GM21528 (cell line): Measurements from ENCODE around the gene MN1.

Source experiments
- ATAC-seq: cut with Tn5 transposase; IDR thresholded peaks from one replicate; pipeline ENCODE4 v1.9.1; 2021; ENCODE audit warnings: mild to moderate bottlenecking, moderate library complexity; ENCODE audit not compliant: unreplicated experiment, low FRiP score

The MN1 gene

DNA sequence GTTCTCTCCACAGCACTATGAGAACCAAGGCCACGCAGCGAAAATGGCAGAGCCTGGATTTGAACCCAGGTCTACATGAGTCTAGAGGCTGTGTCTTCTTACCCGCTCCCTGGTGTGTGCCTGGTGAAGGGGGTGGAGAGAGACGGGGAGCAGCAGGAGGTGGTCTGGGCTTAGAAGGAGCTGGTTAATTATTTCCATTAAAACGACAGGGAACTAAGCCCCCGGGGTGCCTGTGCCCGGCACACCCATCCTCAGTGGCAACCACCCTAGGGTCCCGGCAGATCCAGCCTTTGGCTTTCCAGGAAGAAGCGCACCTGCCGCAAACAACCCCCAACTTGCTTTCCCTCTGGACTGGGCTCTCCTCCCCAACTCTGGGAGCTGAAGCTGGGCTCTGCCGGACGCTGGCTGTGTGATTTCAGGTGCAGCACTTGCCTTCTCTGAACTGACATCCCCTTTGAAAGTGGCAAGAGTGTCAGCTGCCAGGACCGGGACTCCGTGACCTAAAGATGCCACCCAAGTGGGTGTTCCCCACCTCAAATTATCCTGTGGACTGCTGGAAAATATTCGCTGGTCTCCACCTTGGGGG lies 35.8 kb downstream of the MN1 start:
- no peak for ATAC-seq

DNA sequence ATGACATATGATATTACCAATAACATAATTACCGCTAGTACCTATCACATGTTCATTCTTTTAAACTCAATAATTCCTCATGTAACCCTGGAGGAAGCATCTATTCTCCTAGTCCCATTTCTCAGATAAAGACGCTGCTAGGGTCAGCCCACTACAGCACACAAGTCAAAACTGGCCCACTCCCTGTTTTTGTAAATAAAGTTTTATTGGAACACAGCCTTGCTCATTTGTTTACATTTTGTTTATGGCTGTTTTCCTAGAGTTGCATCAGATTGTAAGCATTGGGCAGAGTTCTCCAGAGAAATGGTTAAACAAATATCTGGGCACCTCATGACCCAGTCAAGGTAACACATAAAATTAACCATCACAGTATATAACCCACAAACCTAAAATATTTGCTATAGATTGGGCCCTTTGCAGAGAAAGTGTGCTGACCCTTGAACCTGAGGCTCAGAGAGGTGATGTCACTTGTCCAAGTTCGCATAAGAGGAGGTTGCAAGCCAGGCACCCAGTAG lies 36.8 kb downstream of the MN1 start:
- ATAC-seq = no peak

DNA sequence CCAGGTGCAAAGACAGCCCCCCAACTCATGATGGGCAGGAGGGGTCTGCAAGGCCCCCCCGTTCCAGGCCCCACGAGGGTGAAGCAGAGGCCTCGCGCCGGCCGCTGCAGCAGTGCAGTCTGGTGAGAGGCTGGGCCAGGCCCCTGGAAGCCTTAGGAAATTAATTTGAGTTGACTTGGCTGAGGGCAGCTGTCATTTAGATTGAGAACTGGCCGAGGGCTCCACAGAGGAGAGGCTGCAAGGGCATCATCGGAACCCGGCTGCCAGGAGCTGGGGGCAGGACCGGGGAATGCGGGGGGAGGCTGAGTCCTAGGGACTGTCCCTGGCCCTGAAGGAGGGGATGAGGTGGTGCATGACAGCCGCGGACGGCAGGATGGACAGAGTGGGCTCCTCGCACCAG lies 39.9 kb downstream of the MN1 start:
- ATAC-seq = no peak

DNA sequence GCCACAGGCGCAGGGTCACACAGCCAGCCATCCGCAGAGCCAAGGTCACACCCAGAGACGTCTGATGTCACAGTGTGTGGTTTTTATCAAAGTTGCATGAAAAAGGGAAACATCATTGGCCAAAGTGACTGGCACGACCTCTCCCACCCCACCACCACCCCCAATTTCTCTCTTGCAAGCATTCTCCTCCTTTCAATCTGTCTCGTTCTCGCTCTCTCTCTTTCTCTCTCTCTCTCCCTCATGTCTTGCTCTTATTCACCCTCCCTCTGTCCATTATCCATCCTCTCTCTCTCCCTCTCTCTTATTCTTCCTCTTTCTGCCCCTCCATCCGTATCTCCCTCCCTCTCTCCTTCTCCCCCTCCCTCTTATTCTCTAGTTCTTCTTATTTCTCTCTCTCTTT lies 40.6 kb downstream of the MN1 start:
- no peak for ATAC-seq

DNA sequence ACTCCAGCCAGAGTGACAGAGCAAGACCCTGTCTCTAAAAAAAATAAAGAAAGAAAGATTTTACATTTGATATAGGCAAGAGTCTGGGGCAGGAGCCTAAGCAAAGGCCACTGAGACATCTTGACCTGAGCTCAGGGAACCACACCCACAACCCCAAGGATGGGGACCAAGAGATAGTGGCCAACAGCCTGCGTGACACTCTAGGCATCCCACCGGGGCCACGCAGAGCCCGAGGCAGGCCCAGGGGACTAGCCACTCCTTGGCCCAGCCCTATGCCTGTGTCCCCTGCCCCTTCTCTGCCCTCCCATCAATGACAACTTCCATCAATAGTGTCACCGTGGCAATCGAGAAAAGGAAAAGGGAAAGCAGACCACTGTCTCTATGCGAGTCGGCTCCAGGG lies 41.1 kb downstream of the MN1 start:
- no peak for ATAC-seq

DNA sequence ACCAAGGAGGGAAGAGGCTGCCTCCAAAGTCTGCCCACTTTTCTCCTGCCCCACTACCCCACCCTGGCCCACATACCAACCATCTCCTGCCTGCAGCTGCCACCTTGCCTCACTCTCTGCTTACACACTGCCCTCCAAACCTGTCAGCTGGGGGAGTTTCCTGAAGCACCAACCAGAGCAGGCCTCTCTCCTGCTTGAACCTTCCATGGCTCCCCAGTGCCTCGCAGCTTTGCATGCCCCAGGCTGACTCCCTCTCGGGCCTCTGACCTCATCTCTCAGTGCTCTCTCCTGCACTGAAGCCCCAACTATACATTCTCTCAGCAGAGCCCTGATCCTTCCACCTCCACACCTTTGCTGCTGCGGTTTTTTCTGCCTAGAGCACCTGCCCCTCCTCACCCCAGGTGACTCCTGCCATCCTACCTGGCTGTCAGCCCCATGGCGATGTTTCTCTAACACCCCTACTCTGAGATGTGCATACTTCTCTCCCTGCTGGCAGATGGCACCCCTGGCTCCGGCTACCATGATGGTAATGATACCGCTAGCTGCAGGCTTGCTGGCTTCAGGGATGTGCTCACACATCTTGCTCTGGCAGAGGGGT lies 43.5 kb downstream of the MN1 start:
- no peak for ATAC-seq

DNA sequence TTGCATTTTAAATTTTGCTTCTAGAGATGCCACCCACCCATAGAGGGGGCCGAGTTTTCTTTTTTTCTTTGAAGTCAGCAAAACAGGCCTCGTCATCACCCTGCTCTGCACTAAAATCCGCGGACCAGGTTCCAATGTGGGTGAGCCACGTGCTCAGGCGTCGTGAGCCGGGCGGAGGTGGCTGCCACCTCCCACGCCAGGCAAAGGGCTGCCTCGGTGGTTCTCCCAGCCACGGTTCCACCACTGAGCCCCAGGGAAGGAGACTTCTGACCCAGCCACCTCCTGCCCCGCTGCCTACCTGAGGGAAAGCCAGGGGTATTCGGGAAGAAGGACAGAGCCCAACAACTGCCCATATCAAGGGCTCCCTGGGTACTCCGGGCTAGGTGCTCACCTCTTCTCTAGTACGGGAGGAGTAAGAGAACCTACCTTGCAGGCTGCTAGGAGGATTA lies 45.3 kb downstream of the MN1 start:
- ATAC-seq = no peak

DNA sequence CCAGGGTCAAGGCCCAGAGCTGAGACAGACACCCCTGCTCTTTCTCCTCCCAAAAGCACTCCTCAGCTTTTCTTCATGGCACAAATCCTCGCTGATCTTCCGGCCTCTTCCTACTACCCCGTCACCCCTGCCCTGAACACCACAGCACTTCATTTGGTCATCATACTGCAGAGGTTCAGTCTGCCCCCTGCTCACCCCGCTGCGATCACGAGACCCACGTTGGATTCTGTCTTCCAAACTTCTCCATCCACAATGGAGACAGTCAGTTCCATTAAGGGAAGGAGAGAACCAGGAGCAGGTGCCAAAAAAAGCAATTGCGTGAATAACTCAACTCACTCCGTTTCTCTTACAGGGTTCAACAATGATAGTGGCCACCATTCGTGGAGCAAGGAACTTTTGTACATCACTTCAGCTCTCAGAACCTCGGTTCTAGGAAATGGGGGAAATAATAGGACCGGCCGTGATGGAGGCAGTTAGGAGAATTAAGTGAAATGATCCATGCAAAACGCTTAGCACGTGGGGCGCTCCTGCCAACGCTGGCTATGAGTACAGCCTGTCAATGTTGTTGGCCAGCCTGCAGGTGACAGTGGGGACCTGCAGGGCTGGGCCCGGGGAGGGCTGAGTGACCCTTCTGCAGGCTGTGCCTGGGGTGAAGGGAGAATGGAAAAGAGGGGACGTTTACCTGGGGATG lies 45.9 kb downstream of the MN1 start:
- no peak for ATAC-seq

DNA sequence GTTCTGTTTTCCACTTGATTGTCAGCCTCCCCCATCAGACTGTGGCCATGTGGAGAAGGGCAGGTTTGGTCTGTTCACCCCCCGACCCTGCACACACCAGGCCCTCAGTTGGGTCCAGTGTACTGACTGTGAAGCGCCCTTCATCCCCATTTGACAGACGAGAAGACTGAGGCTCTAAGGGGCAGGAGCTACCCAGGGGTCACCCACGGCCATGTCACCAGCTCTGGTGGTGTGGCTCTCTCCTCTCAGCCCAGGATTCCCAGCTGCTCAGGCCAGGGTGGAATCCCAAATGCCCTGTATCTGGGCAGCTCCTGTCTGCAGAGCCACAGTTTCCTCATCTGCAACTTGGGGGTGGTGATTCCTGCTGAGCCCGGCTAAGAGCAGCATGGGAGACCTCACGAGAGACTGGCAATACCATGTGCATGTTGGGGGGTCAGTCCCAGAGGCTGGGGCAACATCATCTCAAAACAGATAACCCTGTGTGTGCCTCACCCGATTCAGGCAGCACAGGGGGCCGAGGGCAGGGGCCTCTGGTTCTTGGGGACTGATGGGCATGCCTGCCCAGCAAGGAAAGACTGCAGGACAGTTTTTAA lies 46.6 kb downstream of the MN1 start:
- ATAC-seq = no peak

DNA sequence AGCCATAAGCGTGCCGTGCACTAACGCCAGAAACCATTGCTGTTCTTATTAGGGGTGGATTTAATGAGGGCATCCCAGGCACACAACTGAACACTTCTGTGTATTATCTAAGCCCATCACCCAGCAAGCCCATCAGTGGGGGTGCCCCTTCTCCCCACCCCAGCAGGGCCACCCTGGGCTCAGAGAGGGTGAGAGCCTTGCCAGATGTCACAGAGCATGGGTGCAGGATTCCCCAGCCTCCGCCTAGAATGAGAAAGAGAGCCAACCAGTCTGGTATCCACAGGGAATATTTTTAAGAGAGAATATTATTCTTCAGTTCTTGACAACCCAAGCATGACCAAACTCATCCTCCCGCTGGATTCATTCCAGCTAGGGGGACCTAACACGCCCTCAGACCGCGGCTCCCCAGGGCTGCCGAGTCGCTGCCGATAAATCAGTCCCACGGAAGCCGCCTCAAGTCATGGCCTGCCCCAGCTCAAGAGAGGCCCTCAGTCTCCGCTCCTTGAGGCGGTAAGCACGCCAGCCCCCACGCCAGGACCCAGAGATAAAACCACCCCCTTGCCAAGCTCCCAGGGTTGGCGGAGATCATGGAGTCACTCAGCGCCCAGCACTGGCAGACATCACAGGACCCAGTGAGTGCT lies 47.2 kb downstream of the MN1 start:
- ATAC-seq = no peak

DNA sequence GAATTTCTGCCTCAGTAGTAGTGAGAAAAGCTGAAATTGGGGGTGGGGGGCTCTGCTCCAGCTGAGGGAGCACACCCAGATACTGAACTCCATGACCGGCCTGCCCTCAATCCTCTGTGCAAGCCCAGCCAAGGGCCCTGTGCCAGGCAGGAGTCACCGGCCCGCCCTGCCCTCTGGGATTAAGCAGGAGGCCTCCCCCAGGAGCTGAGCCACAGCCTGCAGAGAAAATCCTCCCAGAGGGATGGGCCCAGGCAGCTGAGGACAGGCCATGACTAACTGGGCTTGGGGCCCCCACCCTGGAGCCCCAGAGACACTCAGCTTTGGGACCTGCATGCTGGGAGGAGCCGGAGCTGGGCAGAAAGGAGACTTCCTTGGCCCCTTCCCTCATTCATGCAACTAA lies 48.8 kb downstream of the MN1 start:
- ATAC-seq = no peak

DNA sequence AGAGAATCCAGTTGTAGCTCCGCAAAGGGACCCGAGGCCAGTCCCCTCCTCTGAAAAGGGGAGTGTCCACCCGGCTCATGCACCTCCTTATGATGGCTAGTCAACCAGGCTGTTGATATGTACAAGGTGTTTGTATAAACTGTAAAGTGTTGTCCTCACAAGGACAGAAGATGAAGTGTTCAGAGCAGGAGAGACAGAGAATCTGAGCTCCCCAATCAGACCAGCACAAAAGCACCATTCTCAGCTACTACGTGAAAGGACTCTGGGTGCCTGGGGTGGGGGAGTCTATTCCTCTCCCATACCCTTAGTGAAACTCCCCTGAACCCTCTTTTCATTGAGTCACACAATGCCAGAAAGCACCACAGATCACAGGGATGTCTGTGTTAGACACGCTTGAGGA lies 49.4 kb downstream of the MN1 start:
- no peak for ATAC-seq

DNA sequence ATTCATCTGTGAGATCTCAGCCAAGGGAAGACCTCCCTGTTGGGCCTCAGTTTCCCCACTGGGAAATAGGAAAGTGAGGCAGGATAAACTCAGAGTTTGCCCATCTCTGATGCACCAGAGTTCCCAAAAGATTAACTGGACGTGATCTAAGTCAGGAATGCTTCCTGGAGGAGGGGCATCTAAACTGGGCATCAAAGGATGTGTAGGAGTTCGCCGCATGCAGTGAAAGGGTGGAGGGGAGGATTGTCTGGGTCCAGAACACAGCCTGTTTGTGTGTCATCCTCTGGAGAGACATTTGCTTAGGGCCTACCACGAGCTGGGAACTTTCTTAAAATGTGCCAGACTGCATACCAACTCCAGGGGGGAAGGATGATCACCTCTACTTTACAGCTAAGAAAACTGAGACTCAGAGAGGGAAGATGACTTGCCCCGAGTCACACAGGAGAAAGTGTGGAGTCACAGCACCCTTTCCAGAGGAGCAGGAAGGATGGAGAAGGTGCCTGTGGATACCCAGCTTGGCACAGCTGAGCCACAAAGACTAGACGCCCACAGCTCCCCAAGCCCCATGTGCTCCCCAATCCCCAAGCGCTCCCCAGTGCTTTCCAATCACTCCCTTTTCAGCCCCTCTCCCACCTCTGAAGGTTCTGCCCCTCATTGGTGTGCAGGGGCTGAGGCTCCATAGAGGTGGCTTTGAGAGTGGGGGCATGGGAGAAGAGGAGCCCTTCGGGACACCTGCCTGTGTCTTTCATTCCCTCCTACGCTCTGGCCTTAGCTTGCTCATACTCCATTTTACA lies 50.1 kb downstream of the MN1 start:
- no peak for ATAC-seq

DNA sequence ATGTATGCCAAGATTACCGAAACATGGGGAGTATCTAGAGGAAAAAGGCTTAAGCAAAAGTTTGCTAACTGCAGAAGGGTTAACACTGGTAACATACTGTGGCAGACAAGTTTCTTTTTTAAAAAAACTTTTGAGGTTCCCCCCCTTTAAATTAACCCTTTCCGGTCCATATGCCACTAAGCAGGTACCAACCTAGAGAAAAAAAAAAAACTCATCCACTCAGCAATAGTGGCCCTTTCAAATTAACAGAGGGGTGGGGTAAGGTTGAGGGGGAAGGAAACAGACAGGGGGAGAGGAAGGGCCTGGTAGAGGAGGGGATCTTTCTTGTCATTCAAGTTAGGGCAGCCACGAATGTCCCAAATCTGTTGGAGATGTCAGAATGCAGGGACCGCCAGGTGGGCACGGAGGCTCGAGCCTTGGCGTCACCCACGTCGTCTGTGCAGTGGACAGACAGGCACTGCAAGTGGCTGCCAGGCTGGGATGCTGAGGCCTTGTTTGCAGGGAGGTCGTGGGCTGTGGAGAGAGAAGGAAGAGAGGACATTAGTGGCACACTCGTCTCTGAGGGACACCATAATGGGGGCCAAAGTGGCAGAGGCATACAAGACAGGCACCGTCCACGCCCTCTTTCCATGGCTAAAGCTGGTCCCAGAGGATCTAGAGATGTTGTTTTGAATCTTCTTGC lies 50.8 kb downstream of the MN1 start:
- no peak for ATAC-seq

DNA sequence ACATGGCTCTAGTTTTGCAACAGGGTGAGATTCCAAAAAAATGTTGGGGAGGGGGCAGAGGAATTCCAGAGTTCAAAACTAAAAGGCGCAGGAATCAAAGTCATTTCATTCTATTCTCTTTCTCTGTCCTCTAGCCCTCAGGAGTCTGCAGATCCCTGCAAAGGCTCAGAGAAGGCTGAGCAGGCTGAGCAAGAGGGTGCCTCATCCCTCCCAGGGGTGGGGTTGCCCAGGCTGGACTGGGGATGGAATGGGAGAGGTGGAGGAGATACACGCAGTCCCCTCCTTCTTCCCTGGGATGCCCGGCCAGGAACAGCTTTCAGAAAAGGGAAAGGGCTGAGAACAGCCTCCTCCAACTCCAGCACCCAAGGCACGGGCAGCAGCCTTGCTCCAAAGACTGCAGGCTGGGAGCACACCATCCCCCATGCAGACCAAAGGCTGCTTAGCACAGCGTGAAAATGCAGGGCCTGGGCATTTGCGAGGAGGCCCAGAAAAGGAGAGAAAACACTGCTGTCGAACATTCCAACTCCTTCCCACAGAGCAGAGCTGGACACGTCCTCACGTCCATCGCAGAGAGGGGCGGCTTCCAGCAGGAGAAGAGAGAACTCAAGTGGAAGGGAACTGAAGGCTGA lies 51.8 kb downstream of the MN1 start:
- no peak for ATAC-seq

DNA sequence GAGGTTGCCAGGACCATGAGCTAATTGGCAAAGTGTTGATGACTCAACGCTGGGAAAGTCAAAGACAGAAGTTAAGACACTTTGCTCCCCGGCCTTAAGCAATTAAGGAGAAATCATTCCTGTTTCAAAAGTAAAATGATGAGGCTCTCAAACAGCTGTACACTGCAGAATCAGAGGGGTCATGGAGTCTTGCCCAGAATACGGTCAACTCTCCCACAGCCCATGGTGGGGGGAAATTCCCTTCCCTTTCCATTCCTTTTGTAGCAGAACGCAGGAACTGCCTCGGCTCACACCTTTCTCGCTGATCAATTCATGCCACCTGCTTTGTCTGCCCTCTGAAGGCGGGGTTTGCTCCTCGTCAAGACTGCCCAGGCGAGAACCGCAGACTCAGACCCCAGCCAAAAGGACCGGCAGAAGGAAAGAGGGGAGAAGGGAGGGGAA lies 52.8 kb downstream of the MN1 start:
- no peak for ATAC-seq

DNA sequence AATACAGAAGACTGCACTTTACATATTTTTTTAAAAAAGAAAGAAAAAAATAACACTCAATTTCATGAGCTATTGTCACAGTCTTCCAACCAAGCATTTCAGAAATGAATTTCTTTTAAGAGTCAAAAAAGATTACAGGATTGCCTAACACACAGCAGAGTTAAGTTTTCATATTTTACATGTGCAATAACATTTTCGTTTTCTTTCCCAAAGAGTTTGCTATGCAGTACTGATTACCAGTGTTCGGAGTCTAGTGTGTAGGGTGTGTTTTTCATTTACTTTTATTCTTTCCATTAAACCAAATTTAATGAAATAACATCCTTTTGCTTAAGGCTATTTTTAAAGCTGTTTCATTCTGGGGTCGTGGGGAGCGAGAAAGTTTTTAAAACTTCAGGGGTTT lies 53.2 kb downstream of the MN1 start:
- ATAC-seq = no peak

DNA sequence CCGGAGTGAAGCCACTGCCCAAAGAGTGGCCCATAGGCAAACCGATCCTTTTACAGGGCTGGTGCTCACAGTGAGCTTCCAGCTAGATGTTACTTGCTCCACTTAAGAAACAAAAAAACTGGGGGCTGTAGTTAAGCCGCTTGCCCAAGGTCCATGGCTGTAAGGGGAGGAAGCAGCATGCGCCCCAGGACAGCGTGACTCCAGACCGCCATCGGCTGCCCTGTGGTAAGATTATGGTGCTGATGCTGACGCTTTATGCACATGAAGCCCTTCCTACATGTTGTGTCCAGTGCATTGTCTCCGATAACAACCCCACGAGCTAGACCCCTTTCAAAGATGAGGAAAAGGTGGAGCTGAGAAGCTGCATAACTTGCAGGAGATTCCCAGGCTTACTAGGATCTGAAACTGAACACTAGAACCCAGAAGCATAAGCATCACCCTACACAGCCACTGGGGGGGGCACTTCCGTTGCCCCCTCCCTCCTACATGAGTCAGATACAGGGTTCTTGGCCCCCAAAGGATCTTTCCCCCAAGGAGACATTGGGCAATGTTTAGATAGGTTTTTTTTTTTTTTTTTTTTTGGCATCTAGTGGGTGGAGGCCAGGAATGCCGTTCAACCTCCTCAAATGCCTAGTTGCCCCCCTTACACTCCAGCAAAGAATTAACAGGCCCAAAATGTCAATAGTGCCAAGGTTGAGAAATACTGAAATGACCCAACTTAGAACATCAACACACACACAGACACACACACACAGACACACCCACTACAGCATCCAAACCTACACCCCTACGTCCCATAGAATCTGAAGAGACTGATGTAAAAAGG lies 53.9 kb downstream of the MN1 start:
- ATAC-seq = no peak
